Central memory CD8-positive, alpha-beta T cell (primary cell): ENCODE results near the gene MRTFA.
A peak's percentile ranks its signal among the peaks of the same experiment; 100 is the strongest.

Experiments used
- ATAC-seq: fragments of 150-1000 bp; cut with Tn5 transposase; replicated peaks from 2 replicates; pipeline ENCODE4 v1.10.0; 2022; ENCODE audit warnings: mild to moderate bottlenecking, moderate FRiP score, moderate number of reproducible peaks; ENCODE audit not compliant: poor library complexity, severe bottlenecking; ENCODE audit errors: extremely low read depth
- DNase-seq, 2 donors: peaks; one replicate each; pipeline ENCODE4 v3.0.0; 2021; ENCODE audit warnings: low spot score in 2 of 2
- H3K27ac Mint-ChIP-seq: one replicate; pipeline ENCODE4 v1.8.0; 2022; ENCODE audit warnings: low read depth, mild to moderate bottlenecking, moderate library complexity, mixed read lengths
- H3K27me3 Mint-ChIP-seq: one replicate; pipeline ENCODE4 v1.8.0; 2022; ENCODE audit warnings: mixed read lengths
- H3K36me3 Mint-ChIP-seq: one replicate; pipeline ENCODE4 v1.8.0; 2022; ENCODE audit warnings: mild to moderate bottlenecking, moderate library complexity, mixed read lengths; ENCODE audit not compliant: insufficient read depth
- H3K4me1 Mint-ChIP-seq: one replicate; pipeline ENCODE4 v1.8.0; 2022; ENCODE audit warnings: mixed read lengths
- H3K4me3 Mint-ChIP-seq: one replicate; pipeline ENCODE4 v1.8.0; 2022; ENCODE audit warnings: mild to moderate bottlenecking, moderate library complexity, mixed read lengths
- H3K9me3 Mint-ChIP-seq: one replicate; pipeline ENCODE4 v1.8.0; 2022; ENCODE audit warnings: mixed read lengths

Gene MRTFA

GRCh38 chr22:40653361-40653760, 16.8 kb upstream of the MRTFA start:
- Mint-ChIP-seq H3K9me3 (no peaks in the 10 kb centered on the region), H3K27me3 (no peaks in the 10 kb centered on the region), H3K4me1 (peaks cover 9% of the 10 kb centered on the region), H3K36me3 (peaks cover 2% of the 10 kb centered on the region), H3K27ac (no peak overlapping the region), H3K4me3 (no peak overlapping the region)
- no peak for ATAC-seq
- DNase-seq = no peak

GRCh38 chr22:40651563-40652501, 15.3 kb upstream of the MRTFA start:
- Mint-ChIP-seq H3K27me3 (no peaks in the 10 kb centered on the region), H3K9me3 (no peaks in the 10 kb centered on the region), H3K4me1 (peaks cover 9% of the 10 kb centered on the region), H3K4me3 (peak overlapping the region; percentile 81), H3K36me3 (peaks cover 2% of the 10 kb centered on the region), H3K27ac (peak overlapping the region; percentile 85)
- peak; percentile 89 for ATAC-seq
- peak; percentile 33 to 48 for DNase-seq

- Mint-ChIP-seq H3K36me3 (peaks cover 2% of the 10 kb centered on the region), H3K4me1 (peaks cover 9% of the 10 kb centered on the region), H3K27me3 (no peaks in the 10 kb centered on the region), H3K9me3 (no peaks in the 10 kb centered on the region), H3K27ac (no peak overlapping the region), H3K4me3 (no peak overlapping the region)
- ATAC-seq (no peak), DNase-seq (no peak)
Measured at GRCh38 chr22:40651057-40651456, 14.5 kb upstream of the MRTFA start.

- ATAC-seq (no peak), DNase-seq (no peak)
- H3K27me3 Mint-ChIP-seq = no peaks in the 10 kb centered on the region
- H3K27ac Mint-ChIP-seq = no peak overlapping the region
- H3K36me3 Mint-ChIP-seq = peaks cover 2% of the 10 kb centered on the region
- no peak overlapping the region for H3K4me3 Mint-ChIP-seq
- peaks cover 9% of the 10 kb centered on the region for H3K4me1 Mint-ChIP-seq
- no peaks in the 10 kb centered on the region for H3K9me3 Mint-ChIP-seq
Measured at GRCh38 chr22:40648386-40648785, 11.9 kb upstream of the MRTFA start.

GRCh38 chr22:40645579-40646197, 9.2 kb upstream of the MRTFA start:
- H3K9me3 Mint-ChIP-seq = no peaks in the 10 kb centered on the region
- no peak overlapping the region for H3K4me3 Mint-ChIP-seq
- H3K27ac Mint-ChIP-seq = no peak overlapping the region
- H3K4me1 Mint-ChIP-seq = no peaks in the 10 kb centered on the region
- DNase-seq = no peak
- no peaks in the 10 kb centered on the region for H3K27me3 Mint-ChIP-seq
- ATAC-seq = no peak
- H3K36me3 Mint-ChIP-seq = no peaks in the 10 kb centered on the region

- ATAC-seq (no peak), DNase-seq (no peak)
- H3K4me1 Mint-ChIP-seq = peaks cover 6% of the 10 kb centered on the region
- no peak overlapping the region for H3K27ac Mint-ChIP-seq
- no peaks in the 10 kb centered on the region for H3K27me3 Mint-ChIP-seq
- no peaks in the 10 kb centered on the region for H3K9me3 Mint-ChIP-seq
- no peaks in the 10 kb centered on the region for H3K36me3 Mint-ChIP-seq
- H3K4me3 Mint-ChIP-seq = no peak overlapping the region
Measured at GRCh38 chr22:40642316-40642715, 5.8 kb upstream of the MRTFA start.

- Mint-ChIP-seq H3K4me3 (no peak overlapping the region), H3K36me3 (peaks cover 7% of the 10 kb centered on the region), H3K27me3 (no peaks in the 10 kb centered on the region), H3K27ac (no peak overlapping the region), H3K9me3 (no peaks in the 10 kb centered on the region), H3K4me1 (peaks cover 6% of the 10 kb centered on the region)
- ATAC-seq (no peak), DNase-seq (no peak)
Measured at GRCh38 chr22:40641269-40641668, 4.8 kb upstream of the MRTFA start.

GRCh38 chr22:40638261-40638660, 1.7 kb upstream of the MRTFA start:
- no peak for DNase-seq
- Mint-ChIP-seq H3K9me3 (no peaks in the 10 kb centered on the region), H3K27ac (no peak overlapping the region), H3K27me3 (no peaks in the 10 kb centered on the region), H3K4me1 (peaks cover 29% of the 10 kb centered on the region), H3K36me3 (peaks cover 10% of the 10 kb centered on the region), H3K4me3 (no peak overlapping the region)
- no peak for ATAC-seq

- Mint-ChIP-seq H3K27ac (peak overlapping the region; percentile 92), H3K27me3 (no peaks in the 10 kb centered on the region), H3K4me1 (peaks cover 35% of the 10 kb centered on the region), H3K9me3 (no peaks in the 10 kb centered on the region), H3K4me3 (peak overlapping the region; percentile 83), H3K36me3 (peaks cover 10% of the 10 kb centered on the region)
- DNase-seq = peak in 1 of 2 donors; percentile 27
- peak; percentile 31 for ATAC-seq
Measured at GRCh38 chr22:40637183-40638150, 948 bp upstream of the MRTFA start.

- ATAC-seq = no peak
- Mint-ChIP-seq H3K36me3 (peaks cover 10% of the 10 kb centered on the region), H3K4me3 (peak overlapping the region; percentile 83), H3K27ac (peak overlapping the region; percentile 35), H3K4me1 (peaks cover 46% of the 10 kb centered on the region), H3K27me3 (no peaks in the 10 kb centered on the region), H3K9me3 (no peaks in the 10 kb centered on the region)
- DNase-seq = no peak
Measured at GRCh38 chr22:40635940-40636379, 559 bp downstream of the MRTFA start.

- ATAC-seq (no peak), DNase-seq (no peak)
- Mint-ChIP-seq H3K27me3 (no peaks in the 10 kb centered on the region), H3K4me3 (peak overlapping the region; percentile 83), H3K27ac (peak overlapping the region; percentile 35), H3K4me1 (peaks cover 48% of the 10 kb centered on the region), H3K36me3 (peaks cover 10% of the 10 kb centered on the region), H3K9me3 (no peaks in the 10 kb centered on the region)
Measured at GRCh38 chr22:40635043-40635939, 1.2 kb downstream of the MRTFA start.
